ENCODE measurements around the gene TBX10. TPM values are rescaled to one million over a fixed set of nuclear protein-coding genes. Genes with fewer than 3 reads are reported as not detected.
A peak's percentile ranks its signal among the peaks of the same experiment; 100 is the strongest.

Gene TBX10
- total and polyA plus RNA-seq, 2 experiments from 2014 or later, result not detected

DNA sequence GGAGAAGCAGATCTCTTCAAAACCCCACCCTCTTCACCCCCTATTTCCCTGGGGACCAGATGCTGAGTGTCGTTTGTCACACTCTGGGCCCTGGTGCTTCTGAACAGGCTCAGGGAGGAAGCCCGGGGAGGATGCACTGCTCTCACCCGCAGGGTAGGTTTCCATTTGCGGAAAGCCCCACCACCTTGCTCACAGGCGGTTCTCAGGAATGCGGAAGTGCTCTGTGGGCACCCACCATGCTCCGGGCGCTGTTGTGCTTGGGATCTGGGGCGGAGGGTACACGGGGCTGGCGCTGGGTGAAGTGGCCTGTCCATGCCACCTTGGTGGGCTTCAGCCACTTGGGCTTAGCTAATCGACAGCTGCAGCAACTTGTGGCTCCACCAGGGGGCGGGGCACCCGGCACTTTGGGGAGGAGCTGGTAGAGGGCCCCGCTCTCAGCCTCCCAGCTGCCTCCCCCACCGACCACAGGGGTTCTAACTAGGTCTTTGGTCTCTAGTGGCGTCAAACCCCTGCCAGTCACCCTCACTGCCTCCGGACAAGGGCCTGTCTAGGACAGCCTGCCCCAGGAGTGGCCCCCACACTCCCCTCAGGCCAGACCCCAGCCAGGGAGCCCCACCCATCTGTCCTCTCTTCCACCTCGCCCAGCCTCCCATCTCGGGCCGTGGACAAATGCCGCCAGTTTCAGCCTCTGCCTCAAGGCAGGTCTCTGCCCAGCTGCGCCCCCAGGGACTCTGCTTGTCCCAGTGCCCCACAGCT is 25.4 kb downstream of the TBX10 start:
- H4K20me1 ChIP-seq (ENCODE audit: insufficient read depth), result no peaks in the 10 kb centered on the region
- peak overlapping the region; percentile 39 for H3K4me3 ChIP-seq
- H3K36me3 ChIP-seq (ENCODE audit: low read depth), result no peaks in the 10 kb centered on the region
- H3K27me3 ChIP-seq (replicated peaks; ENCODE audit: insufficient read depth), result peaks cover 22% of the 10 kb centered on the region
- H2AFZ ChIP-seq, result peak overlapping the region; percentile 34; the same call in 1 of the 2 replicates
- peak; percentile 64 for DNase-seq
- H3K4me1 ChIP-seq (ENCODE audit: insufficient read depth), result no peaks in the 10 kb centered on the region
- no peaks in the 10 kb centered on the region for H3K9me2 ChIP-seq (ENCODE audit: insufficient read depth)
- no peak overlapping the region for H3K9ac ChIP-seq
- WGBS, 2 experiments (ENCODE audit: low coverage in 1 of 2, low lambda C conversion rate in 2 of 2, missing lambda C conversion rate in 2 of 2), result 22 to 26% methylated on average over 21 to 23 of the region's 23 CpGs
- TF ChIP-seq EZH2 (IDR thresholded peaks at IDR 0.05; ENCODE audit: insufficient read depth, poor library complexity, severe bottlenecking), result no peak
- no peak for TF ChIP-seq EZH2phosphoT487 (IDR thresholded peaks at IDR 0.05; ENCODE audit: insufficient read depth, low read depth)
- H3K79me2 ChIP-seq (ENCODE audit: insufficient read depth), result no peaks in the 10 kb centered on the region
- in situ Hi-C loops (cut with MboI), result no loop called here
- no peaks in the 10 kb centered on the region for H3K9me3 ChIP-seq (ENCODE audit: low read depth)
- H3F3A ChIP-seq (ENCODE audit: insufficient read depth), result no peaks in the 10 kb centered on the region
- no peak overlapping the region for H3K27ac ChIP-seq
- peak overlapping the region; percentile 43 for H3K4me2 ChIP-seq (ENCODE audit: unreplicated experiment)

DNA sequence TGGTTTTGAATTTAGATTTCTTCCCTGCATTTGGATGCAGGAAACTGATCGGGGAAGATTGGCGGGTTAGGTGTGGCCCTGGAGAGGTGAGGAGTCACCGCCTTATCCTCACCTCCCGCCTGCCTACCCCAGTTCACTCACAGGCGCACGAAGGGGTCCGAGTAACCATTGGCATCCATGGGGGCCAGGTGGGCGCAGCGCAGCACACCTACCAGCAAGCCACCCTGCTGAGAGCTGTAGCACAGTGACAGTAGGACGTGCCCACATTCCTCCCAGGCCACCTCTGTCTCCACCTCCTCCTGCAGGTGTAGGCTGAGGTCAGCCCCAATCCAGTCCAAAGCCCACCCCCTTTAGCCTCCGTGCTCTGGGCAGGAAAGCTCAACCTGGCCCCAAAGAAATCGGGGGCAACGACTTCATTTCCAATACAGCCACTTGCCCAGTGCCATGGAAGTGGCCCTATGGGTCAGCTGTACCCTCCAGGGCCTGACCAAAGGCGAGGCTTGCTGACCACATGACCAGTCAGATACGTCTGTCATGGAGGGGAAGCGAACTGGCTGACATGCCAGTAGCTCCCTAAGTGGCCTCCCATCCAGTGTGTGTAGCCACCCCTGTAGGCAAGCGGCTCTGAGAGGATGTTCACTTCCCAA is 26.1 kb downstream of the TBX10 start:
- Histone ChIP-seq H3K4me2 (ENCODE audit: unreplicated experiment) (no peak overlapping the region), H3K4me3 (peak overlapping the region; percentile 39; the same call in 1 of the 2 replicates), H3K27me3 (replicated peaks; ENCODE audit: insufficient read depth) (peaks cover 22% of the 10 kb centered on the region), H3K79me2 (ENCODE audit: insufficient read depth) (peaks cover 5% of the 10 kb centered on the region; the same call in 1 of the 2 replicates), H3K9me2 (ENCODE audit: insufficient read depth) (no peaks in the 10 kb centered on the region), H3K9ac (no peak overlapping the region), H3K4me1 (ENCODE audit: insufficient read depth) (no peaks in the 10 kb centered on the region), H4K20me1 (ENCODE audit: insufficient read depth) (no peaks in the 10 kb centered on the region), H2AFZ (peak overlapping the region; percentile 34; the same call in 1 of the 2 replicates), H3K36me3 (ENCODE audit: low read depth) (no peaks in the 10 kb centered on the region; the same call in 1 of the 2 replicates), H3F3A (ENCODE audit: insufficient read depth) (no peaks in the 10 kb centered on the region), H3K9me3 (ENCODE audit: low read depth) (no peaks in the 10 kb centered on the region), H3K27ac (no peak overlapping the region)
- DNase-seq, result no peak
- TF ChIP-seq EZH2phosphoT487 (IDR thresholded peaks at IDR 0.05; ENCODE audit: insufficient read depth, low read depth), result no peak
- 85 to 89% methylated on average over 17 of the region's 17 CpGs for WGBS, 2 experiments (ENCODE audit: low coverage in 1 of 2, low lambda C conversion rate in 2 of 2, missing lambda C conversion rate in 2 of 2)
- in situ Hi-C loops (cut with MboI), result no loop called here

DNA sequence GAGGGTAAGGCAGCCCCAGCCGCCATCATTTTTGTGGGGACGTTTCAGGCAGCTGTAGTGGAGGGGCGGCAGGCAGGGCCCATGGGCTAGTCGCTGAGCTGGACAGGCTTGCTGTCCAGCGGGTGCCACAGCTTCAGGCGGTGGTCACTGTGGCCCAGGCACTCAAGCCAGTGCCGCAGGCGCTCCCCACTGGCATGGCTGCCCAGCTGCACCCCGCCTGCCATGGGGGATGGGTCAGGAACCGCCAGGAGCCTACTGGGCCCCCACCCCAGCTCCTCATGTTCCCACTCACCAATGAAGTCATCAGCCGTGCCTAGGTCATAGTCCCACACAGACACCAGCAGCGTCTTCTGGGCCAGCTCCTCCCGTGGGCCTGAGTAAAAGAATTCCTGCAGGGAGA is 26.8 kb downstream of the TBX10 start:
- Histone ChIP-seq H2AFZ (no peak overlapping the region), H3K27me3 (replicated peaks; ENCODE audit: insufficient read depth) (peaks cover 15% of the 10 kb centered on the region), H3K9me2 (ENCODE audit: insufficient read depth) (no peaks in the 10 kb centered on the region), H3K36me3 (ENCODE audit: low read depth) (no peaks in the 10 kb centered on the region; the same call in 1 of the 2 replicates), H4K20me1 (ENCODE audit: insufficient read depth) (no peaks in the 10 kb centered on the region), H3K4me1 (ENCODE audit: insufficient read depth) (peaks cover 2% of the 10 kb centered on the region; the same call in 1 of the 2 replicates), H3K4me2 (ENCODE audit: unreplicated experiment) (no peak overlapping the region), H3K4me3 (no peak overlapping the region), H3F3A (ENCODE audit: insufficient read depth) (no peaks in the 10 kb centered on the region), H3K9me3 (ENCODE audit: low read depth) (no peaks in the 10 kb centered on the region), H3K79me2 (ENCODE audit: insufficient read depth) (peaks cover 12% of the 10 kb centered on the region), H3K27ac (no peak overlapping the region), H3K9ac (no peak overlapping the region)
- no peak for DNase-seq
- TF ChIP-seq EZH2 (IDR thresholded peaks at IDR 0.05; ENCODE audit: insufficient read depth, poor library complexity, severe bottlenecking) (no peak), EZH2phosphoT487 (IDR thresholded peaks at IDR 0.05; ENCODE audit: insufficient read depth, low read depth) (no peak)
- WGBS, 2 experiments (ENCODE audit: low coverage in 1 of 2, low lambda C conversion rate in 2 of 2, missing lambda C conversion rate in 2 of 2), result 76 to 81% methylated on average over 12 to 13 of the region's 13 CpGs
- in situ Hi-C loops (cut with MboI), result no loop called here

DNA sequence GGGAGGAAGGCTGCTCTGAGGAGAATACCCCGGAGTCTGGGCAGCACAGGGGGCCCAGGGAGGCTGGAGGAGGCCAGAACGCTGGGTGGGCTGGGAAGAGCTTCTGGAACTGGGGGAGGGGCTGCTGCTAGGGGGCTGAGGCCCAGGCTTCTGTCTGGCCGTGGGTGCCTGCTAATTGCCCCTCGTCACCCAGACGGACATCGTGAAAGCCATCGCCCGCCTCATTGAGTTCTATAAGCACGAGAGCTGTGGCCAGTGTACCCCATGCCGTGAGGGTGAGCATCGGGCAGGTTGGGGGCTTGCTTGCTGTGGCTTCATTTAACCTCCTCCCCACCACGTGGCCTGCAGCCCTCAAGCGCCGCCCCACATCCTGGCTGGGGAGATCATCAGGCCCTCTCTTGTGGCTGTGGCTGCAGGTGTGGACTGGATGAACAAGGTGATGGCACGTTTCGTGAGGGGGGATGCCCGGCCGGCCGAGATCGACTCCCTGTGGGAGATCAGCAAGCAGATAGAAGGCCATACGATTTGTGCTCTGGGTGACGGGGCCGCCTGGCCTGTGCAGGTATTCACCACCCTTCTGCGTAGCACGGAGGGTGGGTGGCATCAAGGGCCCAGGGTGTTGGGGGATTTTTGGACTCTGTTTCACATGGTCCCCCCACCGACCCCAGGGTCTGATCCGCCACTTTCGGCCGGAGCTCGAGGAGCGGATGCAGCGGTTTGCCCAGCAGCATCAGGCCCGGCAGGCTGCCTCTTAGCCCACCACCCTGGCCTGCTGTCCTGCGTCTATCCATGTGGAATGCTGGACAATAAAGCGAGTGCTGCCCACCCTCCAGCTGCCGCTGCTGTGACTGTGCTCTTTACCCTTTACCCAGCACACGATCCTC is 27.6 kb downstream of the TBX10 start:
- Histone ChIP-seq H3K9ac (no peak overlapping the region), H3K4me2 (ENCODE audit: unreplicated experiment) (no peak overlapping the region), H3K4me1 (ENCODE audit: insufficient read depth) (peaks cover 5% of the 10 kb centered on the region; the same call in 1 of the 2 replicates), H3K79me2 (ENCODE audit: insufficient read depth) (peaks cover 20% of the 10 kb centered on the region), H3K4me3 (no peak overlapping the region), H3K27ac (no peak overlapping the region), H3F3A (ENCODE audit: insufficient read depth) (no peaks in the 10 kb centered on the region), H3K9me3 (ENCODE audit: low read depth) (no peaks in the 10 kb centered on the region), H3K27me3 (replicated peaks; ENCODE audit: insufficient read depth) (peaks cover 7% of the 10 kb centered on the region), H2AFZ (no peak overlapping the region), H3K36me3 (ENCODE audit: low read depth) (no peaks in the 10 kb centered on the region; the same call in 1 of the 2 replicates), H4K20me1 (ENCODE audit: insufficient read depth) (no peaks in the 10 kb centered on the region), H3K9me2 (ENCODE audit: insufficient read depth) (no peaks in the 10 kb centered on the region)
- WGBS, 2 experiments (ENCODE audit: low coverage in 1 of 2, low lambda C conversion rate in 2 of 2, missing lambda C conversion rate in 2 of 2), result 89 to 92% methylated on average over 31 to 37 of the region's 37 CpGs
- no peak for DNase-seq
- TF ChIP-seq EZH2phosphoT487 (IDR thresholded peaks at IDR 0.05; ENCODE audit: insufficient read depth, low read depth) (no peak), EZH2 (IDR thresholded peaks at IDR 0.05; ENCODE audit: insufficient read depth, poor library complexity, severe bottlenecking) (no peak)
- in situ Hi-C loops (cut with MboI), result no loop called here
